GM19372 (cell line): ENCODE measurements around the gene CRTAC1.

Experiments
- ATAC-seq: cut with Tn5 transposase; IDR thresholded peaks from one replicate; pipeline ENCODE4 v1.9.1; 2021; ENCODE audit warnings: mild to moderate bottlenecking, low read depth, moderate library complexity; ENCODE audit not compliant: unreplicated experiment

CRTAC1 gene

DNA sequence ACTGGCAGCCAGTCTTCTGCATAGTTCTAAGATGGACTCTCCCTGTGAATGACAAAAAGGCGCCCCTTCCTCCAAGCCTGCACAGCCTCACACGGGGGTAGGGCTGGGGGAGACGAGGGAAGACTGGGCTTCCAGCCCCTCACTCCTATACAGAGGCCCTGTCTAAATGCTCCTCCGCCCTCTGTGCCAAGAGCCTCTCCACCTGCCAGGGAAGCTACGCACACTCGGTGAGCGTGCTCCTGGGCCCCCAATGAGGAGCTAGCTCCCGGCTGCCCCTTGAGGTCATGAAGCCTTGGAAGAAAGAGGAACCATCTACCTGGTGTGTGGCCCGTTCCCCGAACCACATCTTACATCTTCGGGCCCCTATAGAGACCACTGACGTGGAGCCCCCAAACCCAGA, 54.8 kb downstream of the CRTAC1 start:
- ATAC-seq, result no peak

DNA sequence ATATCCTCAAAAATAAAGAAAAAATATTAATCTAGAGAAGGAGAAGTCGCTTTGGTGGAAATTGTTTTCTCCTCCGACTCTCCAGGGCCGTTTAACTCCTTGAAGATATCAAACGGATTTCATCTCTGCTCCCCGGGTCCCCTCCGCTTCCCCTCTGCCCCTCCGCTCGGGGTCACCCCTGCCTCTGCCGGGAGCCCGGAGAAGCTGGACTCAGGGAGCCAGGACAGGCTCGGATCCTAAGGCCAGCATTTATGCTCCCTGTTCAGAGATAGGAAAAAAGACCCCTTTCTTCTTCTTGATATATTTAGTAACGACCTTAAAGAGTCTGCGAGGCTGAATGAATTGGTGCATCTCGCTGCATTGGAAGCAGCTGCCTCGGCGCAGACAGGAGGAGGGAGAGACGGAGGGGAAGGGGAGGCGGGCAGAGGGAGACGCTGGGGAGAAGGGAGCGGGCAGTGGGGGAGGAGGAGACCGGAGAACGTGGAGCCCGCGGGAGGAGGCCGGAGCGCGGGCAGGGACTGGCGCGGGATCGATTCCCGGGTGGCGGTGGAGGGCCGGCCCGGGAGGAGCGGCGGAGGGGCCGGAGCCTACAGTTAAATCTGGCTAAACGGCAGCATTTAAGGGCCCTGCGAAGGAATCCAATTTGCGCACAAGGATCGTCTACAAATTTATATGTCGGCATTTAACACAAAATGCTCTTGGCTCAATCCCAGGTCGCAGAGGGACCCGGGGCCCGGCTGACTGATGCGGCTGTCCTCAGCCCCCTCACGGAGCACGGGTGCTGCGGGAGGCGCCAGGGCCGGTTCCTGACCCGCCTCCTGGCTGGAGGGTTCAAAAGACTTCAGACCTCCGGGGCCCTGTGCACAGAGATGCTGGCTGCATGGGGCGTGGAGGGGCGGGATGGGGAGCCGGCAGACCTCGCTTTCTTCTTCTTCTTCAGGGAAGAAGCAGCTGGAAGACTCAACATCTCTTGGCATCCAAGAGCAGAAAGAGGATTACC, 55.6 kb downstream of the CRTAC1 start:
- ATAC-seq, result no peak

DNA sequence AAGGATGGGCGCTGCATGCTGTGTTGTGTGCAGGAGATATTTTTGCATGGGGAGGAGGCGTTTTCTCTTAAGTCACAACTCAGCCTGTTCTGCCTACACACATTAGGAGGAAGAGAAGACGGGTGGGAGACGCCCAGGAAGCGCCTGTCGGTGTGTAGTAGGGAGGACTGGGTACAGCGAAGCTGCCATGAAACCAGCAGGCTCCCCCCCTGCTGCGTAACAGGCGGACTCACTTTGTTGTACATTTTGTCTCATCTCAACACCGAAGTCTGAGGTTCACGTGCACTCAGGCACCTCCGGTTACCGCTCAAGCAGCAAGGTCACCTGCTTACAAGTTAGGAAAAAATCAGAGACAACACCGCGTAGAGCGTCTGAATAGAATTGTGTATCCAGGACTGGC, 56.3 kb downstream of the CRTAC1 start:
- ATAC-seq, result no peak

GRCh38 chr10:97969538-97970079, 60.8 kb downstream of the CRTAC1 start:
- ATAC-seq, result no peak

GRCh38 chr10:97964748-97965147, 65.7 kb downstream of the CRTAC1 start:
- ATAC-seq, result no peak

DNA sequence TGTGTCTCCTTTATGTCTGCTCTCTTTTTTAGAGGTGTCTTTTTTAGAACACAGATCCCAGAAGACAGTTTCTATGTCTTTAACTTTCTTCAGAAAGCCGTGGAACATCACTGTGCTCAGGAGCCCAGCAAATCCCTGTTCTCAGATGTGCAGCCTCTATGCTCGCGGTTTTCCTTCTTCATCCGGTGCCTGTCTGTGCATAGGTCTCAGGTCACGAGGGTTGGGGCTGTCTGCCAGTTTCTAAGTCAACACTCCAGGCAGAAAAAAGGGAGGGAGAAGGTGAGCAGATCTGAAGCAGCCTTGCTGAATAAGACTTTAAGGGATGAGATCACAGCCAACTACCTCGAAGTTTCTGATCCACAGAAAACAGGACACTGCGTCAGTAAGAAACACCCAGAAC, 68.5 kb downstream of the CRTAC1 start:
- no peak for ATAC-seq

DNA sequence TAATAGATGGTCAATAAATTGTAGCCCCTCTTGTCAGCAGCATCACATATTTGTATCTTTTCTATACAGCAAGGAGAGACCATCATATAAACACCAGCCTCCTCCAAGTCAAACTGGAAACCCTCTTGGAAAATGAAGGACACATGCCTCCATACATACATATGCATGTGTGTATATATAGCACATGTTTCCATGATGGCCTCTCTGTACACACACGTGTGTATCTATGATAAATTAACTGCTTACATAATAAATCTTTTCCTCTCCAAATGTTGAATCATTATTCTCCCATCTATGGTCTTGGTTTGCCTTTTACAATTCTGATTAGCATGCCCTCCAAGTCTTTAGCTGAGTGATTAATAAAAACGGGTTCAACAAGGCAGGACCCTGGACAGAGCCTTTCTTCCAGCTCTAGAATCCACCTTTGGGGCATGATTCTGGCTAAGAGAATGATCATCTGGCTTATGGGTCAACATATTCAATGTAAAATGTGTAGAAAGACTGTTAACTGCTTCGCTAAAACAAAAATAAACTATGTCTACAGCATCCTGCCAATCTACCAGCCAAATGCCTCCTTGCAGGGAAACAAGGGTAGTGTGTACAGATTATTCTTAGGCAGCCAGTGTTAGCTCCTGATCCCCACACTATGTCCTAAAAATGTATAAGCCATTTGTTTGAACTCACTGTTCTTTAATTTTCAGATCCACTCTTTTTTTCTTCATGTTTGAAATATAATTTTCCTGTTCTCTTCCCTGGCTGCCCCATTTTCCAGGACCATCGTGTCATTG, 70.0 kb downstream of the CRTAC1 start:
- ATAC-seq, result no peak

DNA sequence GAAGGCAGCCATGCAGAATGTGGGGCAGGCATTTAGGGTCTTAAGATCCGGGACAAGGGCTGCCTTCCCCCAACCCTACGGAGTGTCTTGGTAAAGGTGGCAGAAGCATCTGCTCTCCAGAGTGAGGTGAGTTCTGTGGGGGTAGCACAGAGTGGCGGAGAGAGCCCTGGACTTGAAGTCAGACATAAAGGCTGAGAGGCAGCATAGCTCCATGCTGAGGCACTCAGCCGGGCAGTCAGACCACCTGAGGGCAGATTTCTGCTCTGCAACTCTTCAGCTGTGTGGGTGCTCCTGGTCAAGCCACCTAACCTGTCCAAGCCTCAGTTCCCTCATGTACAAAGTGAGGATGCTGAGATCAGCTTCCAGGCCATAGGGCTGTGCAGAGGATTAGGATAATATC, 81.0 kb downstream of the CRTAC1 start:
- no peak for ATAC-seq

GRCh38 chr10:97948822-97949221, 81.6 kb downstream of the CRTAC1 start:
- no peak for ATAC-seq

GRCh38 chr10:97944772-97945171, 85.6 kb downstream of the CRTAC1 start:
- ATAC-seq, result no peak

DNA sequence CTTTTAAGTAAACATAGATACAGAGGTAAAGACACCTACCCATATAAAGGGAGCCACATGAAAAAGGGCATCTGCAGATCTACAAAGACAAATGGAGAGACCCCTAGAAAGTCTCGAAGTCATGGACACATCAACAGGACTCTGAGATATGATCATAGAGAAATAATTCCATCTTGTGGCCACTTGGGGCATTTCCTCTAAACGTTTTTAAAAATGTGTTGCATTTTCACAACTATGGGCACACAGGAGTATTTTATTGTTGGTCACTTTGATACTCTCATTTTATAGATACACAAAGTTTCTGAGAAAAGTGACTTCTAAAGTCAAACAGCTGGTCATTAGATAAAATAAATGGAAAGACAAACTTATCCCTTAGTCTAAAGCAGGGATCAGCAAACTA, 87.1 kb downstream of the CRTAC1 start:
- no peak for ATAC-seq

DNA sequence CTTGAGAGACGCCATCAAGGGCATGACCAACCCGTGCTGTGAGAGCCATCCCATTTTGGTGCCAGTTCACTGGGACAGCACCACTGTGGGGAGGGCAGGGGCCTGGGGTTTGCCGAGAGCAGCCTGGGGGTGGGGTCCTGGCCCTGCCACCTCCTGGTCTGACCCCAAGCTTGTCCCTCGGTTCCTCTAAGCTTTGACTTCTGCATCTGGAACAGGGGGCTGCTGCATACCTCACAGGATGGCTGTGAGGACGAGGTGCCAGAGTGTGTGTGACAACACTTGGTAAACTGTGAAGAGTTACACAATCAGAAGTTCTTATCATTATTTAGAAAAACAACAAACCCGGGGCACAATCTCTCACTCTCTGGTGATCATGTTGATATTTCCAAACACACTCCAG, 89.9 kb downstream of the CRTAC1 start:
- no peak for ATAC-seq

- ATAC-seq, result no peak
Measured at GRCh38 chr10:97939446-97939990, 90.9 kb downstream of the CRTAC1 start.

GRCh38 chr10:97937928-97938327, 92.5 kb downstream of the CRTAC1 start:
- ATAC-seq, result no peak

DNA sequence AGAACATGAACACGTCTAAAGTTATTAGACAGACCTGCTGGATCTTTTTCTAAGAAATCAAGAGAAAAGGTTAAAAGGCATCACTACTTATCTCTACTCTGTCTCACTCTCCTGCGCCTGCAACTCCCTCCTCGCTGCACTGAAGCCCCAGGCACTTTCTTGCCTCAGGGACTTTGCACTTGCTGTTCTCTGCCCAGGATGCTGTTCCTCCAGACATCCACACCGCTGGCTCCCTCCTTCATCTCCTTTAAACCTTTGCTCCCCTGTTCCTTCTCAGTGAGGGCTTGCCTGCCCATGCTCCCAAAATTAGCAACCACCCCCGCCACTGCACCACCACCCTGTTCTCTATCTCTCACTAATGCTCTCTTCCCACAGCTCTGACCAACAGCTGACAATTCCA, 93.4 kb downstream of the CRTAC1 start:
- ATAC-seq, result no peak

GRCh38 chr10:97936126-97936525, 94.3 kb downstream of the CRTAC1 start:
- no peak for ATAC-seq

DNA sequence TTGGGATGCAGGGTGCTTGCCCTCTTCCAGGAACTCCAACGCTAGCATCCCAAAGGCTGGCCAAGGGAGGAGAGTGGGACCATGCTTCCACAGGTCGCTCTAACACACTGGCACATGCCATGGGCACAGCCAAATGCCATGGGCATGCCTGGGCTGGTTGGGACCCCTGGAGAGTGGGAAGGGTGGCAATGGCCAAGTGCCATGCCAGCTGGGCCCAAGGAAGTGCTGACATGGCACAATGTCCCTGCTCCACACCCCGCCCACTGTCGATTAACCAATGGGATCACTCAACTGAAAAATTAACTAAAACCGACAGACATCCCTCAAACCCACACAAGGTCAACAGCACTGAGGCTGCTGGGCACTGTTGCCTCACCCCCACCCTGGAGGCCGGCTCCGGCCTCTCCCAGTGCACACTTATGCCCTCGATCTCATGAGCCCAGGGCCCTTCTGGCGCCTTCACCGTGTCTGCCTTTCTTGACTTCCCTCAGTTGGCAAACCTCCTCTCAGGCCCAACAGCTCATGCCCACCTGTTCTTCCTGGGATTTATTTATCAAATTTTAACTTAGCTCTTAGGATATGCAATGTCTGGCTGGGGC, 97.4 kb downstream of the CRTAC1 start:
- no peak for ATAC-seq

- no peak for ATAC-seq
Measured at GRCh38 chr10:97931041-97931440, 99.4 kb downstream of the CRTAC1 start.

DNA sequence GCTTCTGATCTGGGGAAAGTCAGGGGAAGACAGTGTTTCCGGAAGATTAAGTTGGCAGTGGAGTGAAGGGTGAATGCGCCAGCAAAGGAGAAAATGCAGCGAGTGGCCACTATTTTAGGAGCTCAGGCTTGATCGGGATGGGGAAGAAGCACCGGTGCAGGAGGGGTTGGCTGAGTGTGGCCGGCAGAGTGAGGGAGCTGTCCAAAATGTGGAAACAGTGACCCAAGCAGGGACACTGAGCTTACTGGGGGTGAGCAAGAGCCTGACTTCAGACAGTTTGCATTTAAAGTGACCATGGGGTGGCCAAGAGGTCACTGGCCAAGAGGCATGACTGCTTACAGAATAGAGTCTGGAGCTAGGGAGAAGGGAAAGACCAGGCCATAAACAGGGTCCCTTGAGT, 101.5 kb downstream of the CRTAC1 start:
- no peak for ATAC-seq

GRCh38 chr10:97927622-97928021, 102.8 kb downstream of the CRTAC1 start:
- ATAC-seq, result no peak

GRCh38 chr10:97926055-97926454, 104.4 kb downstream of the CRTAC1 start:
- ATAC-seq, result no peak
